Ovary (tissue), 3 donors: Measurements from ENCODE around the gene PLK1.

Experiments
- POLR2A ChIP-seq: fragments of 450-650 bp; IDR thresholded peaks from one replicate; pipeline ENCODE4 v1.6.1; 2017; ENCODE audit warnings: antibody characterized with exemption, mild to moderate bottlenecking, moderate library complexity
- TF ChIP-seq, protein P1 (sequence below), 3 donors: fragments of 450-650 bp in 2 of 3; fragments of 200-600 bp in 1 of 3; IDR thresholded peaks; one replicate each; pipeline versions ENCODE4 v1.5.1 to v1.8.0; 2016 to 2022; ENCODE audit warnings: antibody characterized with exemption in 3 of 3, mild to moderate bottlenecking in 1 of 3
- donor health status: DM: no; HTN: no; CAD: no.

DNA sequence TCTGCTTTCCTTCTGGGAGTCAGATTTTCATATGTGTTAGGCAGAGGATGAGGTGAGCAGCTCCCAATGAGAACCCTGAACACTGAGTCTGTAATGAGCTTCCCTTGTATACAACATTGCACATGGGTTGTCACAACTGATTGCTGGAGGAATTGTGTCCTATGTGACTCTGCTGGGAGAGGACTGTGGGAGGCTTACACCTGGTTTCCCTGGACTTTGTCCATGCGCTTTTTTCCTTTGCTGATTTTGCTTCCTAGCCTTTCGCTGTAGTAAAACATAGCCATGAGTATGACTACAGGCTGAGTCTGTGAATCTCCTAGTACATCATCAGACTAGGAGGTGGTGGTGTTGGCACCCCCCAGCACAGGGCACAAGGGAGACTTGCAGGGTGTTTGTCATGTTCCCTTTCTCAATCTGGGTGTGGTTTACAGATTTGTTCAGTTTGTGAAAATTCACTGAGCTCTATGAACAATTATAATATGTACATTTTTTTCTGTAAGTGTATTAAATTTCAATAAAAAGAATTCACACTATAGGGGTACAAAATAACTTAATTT, 1.7 kb upstream of the PLK1 start:
- TF ChIP-seq, protein P1, sequence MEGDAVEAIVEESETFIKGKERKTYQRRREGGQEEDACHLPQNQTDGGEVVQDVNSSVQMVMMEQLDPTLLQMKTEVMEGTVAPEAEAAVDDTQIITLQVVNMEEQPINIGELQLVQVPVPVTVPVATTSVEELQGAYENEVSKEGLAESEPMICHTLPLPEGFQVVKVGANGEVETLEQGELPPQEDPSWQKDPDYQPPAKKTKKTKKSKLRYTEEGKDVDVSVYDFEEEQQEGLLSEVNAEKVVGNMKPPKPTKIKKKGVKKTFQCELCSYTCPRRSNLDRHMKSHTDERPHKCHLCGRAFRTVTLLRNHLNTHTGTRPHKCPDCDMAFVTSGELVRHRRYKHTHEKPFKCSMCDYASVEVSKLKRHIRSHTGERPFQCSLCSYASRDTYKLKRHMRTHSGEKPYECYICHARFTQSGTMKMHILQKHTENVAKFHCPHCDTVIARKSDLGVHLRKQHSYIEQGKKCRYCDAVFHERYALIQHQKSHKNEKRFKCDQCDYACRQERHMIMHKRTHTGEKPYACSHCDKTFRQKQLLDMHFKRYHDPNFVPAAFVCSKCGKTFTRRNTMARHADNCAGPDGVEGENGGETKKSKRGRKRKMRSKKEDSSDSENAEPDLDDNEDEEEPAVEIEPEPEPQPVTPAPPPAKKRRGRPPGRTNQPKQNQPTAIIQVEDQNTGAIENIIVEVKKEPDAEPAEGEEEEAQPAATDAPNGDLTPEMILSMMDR (IDR thresholded peaks at IDR 0.05): no peak
- TF ChIP-seq POLR2A: no peak
